PC-3 (cell line): ENCODE data around the gene DYNLT2.

ENCODE experiments used
- CTCF ChIP-seq: fragments of 300-600 bp; sonication (generic); conservative IDR thresholded peaks from 2 replicates; pipeline ENCODE4 v1.5.1; 2017; ENCODE audit warnings: antibody characterized with exemption, low read depth, mild to moderate bottlenecking, low read length
- EZH2phosphoT487 ChIP-seq: fragments of 300-600 bp; sonication (generic); IDR thresholded peaks from 2 replicates; pipeline ENCODE4 v1.6.1; 2018; ENCODE audit warnings: mild to moderate bottlenecking, antibody characterized with exemption, low read length, borderline replicate concordance

GRCh38 chr6:169724494-169725124 lies 26.8 kb downstream of the DYNLT2 start, which contains the start of gene PHF10:
- TF ChIP-seq CTCF (no peak), EZH2phosphoT487 (no peak)
